GM21576 (cell line): Measurements from ENCODE around the gene KLHL14.
"Not testable (repeated sequence)": the region's sequence is repeated elsewhere in the genome, so short reads cannot be mapped to it uniquely, and the experiment has no call there.

Experiments used
- ATAC-seq: cut with Tn5 transposase; IDR thresholded peaks from one replicate; pipeline ENCODE4 v1.9.1; 2021; ENCODE audit warnings: mild to moderate bottlenecking, moderate library complexity; ENCODE audit not compliant: unreplicated experiment

KLHL14 gene

DNA sequence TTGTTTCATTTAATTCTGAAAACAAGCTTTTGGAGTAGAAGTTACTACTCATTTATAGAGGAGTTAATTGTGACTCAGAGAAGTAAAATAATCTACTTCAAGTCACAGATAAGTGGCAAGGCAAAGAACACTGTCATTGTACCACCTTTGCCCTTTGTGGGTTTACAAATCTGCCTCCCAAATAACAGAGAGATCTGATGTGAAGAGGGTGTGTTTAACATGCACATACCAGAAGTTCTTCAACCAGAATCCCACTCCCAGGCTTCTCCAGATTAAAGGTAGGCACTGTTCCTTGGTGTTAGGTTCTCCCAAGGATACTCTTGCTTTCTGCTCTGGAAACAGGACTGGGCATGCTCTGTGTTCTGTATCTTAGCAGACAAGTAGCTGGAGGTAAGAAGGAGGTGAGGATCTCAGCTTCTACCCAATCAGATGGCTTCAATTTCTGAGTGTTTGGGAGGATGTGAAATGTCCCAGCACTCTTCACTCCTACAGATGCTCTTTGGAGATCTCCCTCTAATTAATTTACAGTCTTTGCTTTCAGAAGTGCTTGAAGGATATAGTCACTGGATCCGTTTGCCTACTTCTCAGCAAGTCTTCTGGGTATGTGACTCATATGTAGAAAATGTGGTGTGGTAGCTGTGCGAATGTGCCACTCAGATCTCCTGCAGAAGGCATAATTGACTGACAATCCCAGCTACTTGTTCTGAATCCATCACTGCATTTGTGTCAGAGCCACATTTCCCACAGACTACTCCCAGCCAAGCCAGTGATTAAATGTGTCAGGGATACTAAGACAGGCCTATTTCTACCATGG lies 111.1 kb downstream of the KLHL14 start:
- no peak for ATAC-seq

DNA sequence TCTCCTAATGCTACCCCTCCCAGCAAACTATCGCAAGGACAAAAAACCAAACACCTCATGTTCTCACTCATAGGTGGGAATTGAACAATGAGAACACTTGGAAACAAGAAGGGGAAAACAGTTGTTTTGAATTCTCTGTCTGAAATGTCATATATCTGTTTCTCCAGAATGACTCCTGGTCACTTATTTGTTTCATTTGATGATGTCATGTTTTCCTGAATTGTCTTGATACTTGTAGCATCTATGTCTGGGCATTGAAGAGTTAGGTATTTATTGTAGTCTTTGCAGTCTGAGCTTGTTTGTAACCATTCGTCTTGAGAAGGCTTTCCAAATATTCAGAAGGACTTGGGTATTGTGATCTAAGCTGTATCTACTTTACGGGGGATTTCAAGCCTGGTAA lies 118.3 kb downstream of the KLHL14 start:
- not testable (repeated sequence) for ATAC-seq

DNA sequence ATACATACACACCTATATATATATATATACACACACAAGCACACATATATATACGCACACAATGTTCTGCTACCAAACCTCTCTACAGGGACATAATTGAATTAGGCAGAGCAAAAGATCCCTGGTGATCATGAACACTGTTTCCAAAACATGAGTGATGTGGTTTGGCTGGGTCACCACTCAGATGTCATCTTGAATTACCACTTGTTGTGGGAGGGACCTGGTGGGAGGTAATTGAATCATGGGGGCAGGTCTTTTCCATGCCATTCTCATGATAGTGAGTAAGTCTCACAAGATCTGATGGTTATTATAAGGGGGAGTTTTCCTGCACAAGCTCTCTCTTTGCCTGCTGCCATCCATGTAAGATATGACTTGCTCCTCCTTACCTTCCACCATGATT lies 135.2 kb downstream of the KLHL14 start:
- not testable (repeated sequence) for ATAC-seq

DNA sequence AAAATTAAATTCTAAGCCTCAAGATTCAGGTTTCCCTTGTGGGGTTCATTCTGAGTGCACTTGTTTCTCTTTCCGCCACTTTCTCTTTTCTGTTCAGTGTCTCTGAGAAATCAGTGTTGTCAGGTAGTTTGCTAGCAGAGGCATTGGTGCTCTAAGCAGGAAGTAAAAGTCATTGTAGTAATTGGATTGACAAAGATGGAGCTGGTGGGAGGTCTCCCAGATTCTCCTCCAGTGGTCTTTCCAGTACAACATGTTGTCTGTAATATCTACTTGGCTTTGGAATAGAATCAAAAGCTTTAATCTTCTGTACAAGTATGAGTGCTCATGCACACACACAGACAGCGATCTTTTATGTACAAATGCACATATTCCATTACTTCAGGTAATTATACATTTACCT lies 135.6 kb downstream of the KLHL14 start:
- no peak for ATAC-seq

DNA sequence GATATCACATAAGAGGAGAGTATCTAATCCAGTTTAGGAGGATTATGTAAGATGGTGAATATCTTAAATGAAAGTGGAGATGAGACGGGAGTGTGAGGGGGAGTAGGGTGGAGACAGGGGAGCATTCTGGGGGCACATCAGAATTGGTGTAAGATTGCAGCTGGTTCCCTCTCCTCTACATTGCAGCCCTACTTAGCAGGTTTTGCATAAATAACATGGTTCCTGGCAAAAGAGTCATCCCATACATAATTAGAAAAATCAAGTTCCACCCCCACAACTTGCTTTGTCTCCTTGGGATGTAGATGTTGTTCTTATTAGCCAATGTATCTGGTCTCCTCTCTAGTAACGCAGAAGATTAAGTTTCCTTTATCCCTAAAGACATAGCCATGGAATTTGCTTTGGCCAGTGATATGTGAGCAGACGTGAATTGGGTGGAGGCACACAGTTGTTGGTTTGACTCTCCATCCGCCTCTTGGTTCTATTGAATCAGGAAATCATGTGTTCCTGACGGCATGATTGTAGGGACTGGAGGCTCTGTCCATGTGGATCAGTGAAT lies 137.9 kb downstream of the KLHL14 start:
- no peak for ATAC-seq

DNA sequence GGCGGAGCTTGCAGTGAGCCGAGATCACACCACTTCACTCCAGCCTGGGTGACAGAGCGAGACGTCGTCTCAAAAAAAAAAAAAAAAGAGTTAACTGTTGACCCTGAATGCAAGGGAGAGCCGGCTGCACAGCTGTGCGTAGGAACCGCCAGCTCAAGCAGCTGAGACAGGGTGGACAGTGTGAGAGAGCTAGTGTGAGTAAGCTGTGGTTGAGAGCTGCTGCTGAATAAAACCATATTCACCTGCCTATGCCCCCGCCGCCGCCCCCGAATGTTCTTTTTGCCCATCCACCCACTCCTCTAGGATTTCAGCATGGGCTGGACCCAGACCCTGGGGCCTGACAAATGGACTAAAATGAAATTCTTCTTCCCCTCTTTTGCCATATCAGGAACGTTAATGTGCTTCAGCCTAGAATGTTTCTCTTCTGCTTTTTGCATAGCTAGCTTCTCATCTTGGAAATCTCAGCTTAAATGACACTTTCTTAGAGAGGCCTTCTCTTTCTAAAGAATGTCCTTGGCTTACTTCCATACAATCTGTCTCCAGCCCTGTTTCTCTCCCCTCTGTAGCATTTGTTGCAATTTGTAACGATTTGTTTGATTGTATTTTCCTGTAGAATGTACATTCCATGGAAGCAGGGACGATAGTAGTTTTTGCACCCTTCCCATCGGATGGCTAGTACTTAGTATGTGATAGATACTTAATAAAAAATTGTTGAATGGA lies 142.7 kb downstream of the KLHL14 start:
- ATAC-seq, result no peak

DNA sequence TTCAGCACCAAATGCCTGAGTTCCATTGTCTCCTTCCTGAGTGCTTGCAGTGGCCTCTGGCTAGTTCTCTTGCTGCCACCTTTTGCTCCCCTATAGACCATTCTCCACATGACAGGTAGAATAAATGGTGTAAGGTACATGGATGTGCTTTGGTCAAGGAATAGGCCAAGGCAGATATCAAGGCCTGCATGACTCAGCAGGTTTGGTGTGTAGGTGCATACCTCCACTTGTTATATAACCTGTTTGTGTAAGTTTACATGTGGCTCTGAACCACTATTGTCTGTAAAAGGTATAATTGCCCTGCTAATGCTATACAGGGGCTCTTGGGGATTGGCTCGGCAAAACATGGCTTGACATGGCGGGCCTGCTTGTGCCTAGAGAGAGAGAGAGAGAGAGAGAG lies 143.5 kb downstream of the KLHL14 start:
- ATAC-seq, result no peak

DNA sequence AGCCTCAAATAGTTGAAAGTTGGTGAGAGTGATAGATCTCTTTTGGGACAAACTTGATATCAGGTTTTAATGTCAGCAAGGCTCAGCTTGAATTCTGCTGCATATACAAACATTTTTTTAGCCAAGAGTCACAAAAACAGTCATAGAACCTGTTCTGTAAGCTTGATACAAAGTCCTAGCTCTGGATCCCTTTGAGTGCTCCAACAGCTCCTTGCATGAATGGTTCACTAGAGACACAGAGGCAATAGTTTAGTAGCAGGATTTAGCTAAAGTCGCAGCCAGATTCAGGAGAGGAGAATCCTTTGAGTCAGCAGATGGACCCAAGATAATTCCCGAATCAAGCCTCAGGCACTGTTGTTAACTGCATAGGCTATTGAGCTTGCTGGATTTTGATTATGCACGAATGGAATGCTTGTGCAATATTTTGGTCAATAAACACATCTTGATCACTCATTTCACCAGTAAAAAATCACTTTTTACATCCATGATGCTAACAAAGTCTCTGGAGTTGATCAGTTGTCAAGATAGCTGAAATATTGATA lies 148.6 kb downstream of the KLHL14 start:
- no peak for ATAC-seq

DNA sequence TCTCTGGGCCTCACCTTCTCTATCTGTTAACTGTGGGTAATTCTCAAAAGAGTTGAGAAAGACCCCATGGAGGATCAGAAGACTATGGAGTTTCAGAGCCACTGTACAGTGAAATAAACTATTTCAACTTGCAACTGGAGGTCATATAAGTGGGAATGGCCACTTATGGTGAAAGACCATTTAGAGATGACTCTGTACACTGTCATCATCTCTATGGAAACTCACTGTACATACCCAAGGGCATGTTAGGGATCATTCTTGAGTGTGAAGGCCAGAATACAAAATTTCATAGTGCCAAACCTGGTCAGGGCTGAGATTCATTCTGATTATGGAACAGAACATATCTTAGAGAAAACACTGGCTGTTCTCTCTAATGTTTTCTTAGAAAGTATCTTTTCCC lies 149.3 kb downstream of the KLHL14 start:
- ATAC-seq, result no peak
